BE2C (cell line): ENCODE measurements around the gene SPPL3.
"Not testable (repeated sequence)": the region's sequence is repeated elsewhere in the genome, so short reads cannot be mapped to it uniquely, and the experiment has no call there.

Experiments used
- DNase-seq: peaks from one replicate; pipeline ENCODE4 v3.0.0-alpha.2; 2020
- H3K27me3 ChIP-seq: fragments of 250-450 bp; sonication (Bioruptor Pico); 2 replicates; pipeline ENCODE4 v1.5.1; 2020; ENCODE audit warnings: mild to moderate bottlenecking
- H3K36me3 ChIP-seq: fragments of 250-450 bp; sonication (Bioruptor Pico); 2 replicates; pipeline ENCODE4 v1.5.1; 2020; ENCODE audit warnings: mild to moderate bottlenecking
- H3K4me1 ChIP-seq: fragments of 250-450 bp; sonication (Bioruptor Pico); 2 replicates; pipeline ENCODE4 v1.5.1; 2020
- H3K4me3 ChIP-seq: 2 replicates; pipeline ENCODE4 v1.5.1; 2011; ENCODE audit warnings: low read depth, low read length
- H3K9me3 ChIP-seq: fragments of 250-450 bp; sonication (Bioruptor Pico); 2 replicates; pipeline ENCODE4 v1.5.1; 2020
- TF ChIP-seq, protein P1 (sequence below): IDR thresholded peaks from 2 replicates; pipeline ENCODE4 v1.5.1; 2012; ENCODE audit warnings: mild to moderate bottlenecking, low read depth, low read length

SPPL3 gene

DNA sequence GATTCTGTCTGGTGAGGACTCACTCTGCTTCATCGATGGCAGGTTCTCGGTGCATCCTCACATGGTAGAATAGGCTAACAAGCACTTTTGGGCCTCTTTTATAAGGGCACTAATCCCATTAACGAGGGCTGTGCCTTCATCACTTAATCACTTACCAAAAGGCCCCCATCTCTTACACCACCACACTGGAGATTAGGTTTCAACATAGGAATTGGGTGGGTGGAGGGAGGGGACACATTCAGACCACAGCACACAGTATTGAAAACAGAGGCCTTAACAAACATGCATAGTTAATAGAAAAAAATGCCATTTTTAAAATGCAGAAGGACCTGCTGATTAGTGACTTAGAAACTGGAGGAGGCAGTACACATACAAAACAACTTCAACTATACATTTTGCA lies 61.6 kb downstream of the SPPL3 start:
- Histone ChIP-seq H3K9me3 (no peaks in the 10 kb centered on the region), H3K4me3 (no peak overlapping the region), H3K36me3 (no peaks in the 10 kb centered on the region), H3K4me1 (peaks cover 3% of the 10 kb centered on the region), H3K27me3 (no peaks in the 10 kb centered on the region)
- TF ChIP-seq, protein P1, sequence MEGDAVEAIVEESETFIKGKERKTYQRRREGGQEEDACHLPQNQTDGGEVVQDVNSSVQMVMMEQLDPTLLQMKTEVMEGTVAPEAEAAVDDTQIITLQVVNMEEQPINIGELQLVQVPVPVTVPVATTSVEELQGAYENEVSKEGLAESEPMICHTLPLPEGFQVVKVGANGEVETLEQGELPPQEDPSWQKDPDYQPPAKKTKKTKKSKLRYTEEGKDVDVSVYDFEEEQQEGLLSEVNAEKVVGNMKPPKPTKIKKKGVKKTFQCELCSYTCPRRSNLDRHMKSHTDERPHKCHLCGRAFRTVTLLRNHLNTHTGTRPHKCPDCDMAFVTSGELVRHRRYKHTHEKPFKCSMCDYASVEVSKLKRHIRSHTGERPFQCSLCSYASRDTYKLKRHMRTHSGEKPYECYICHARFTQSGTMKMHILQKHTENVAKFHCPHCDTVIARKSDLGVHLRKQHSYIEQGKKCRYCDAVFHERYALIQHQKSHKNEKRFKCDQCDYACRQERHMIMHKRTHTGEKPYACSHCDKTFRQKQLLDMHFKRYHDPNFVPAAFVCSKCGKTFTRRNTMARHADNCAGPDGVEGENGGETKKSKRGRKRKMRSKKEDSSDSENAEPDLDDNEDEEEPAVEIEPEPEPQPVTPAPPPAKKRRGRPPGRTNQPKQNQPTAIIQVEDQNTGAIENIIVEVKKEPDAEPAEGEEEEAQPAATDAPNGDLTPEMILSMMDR = no peak
- DNase-seq = no peak

DNA sequence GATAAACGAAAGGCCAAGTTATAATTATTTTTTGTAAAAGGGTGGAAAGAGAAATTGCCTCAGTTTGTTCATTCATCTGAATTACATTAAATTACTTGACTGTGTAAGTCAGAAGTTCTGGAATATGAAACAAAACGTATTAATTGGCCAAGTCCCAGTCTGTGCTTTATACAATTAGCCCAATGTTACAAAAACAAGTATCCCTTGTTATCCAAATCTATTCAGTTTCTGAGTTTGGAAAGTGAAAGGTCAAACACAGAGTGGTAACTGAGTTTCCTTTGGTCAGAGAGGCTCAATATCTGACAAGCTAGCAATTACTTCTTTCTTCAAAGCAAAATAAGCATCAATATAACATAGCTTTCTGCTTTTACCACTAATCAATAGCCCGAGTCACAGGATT lies 62.6 kb downstream of the SPPL3 start:
- TF ChIP-seq, protein P1 = no peak
- H3K36me3 ChIP-seq = no peaks in the 10 kb centered on the region
- DNase-seq = no peak

DNA sequence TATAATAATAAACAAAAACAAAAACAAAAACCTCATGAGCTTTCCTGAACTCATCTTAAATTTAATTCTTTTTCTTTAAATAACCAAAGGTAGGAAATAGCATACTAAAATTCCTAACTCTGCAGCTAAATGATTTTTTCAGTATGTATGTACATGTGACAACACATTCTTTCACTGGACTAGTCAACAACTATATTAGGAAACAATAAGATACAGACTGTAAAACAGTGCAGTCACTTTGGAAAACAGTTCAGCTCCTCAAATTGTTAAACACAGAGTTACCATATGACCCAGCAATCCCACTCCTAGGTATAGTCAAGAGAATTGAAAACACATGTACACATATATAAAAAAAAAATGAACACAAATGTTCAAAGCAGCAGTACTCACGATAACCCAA lies 64.7 kb downstream of the SPPL3 start:
- H3K9me3 ChIP-seq = no peaks in the 10 kb centered on the region
- DNase-seq = no peak
- no peaks in the 10 kb centered on the region for H3K36me3 ChIP-seq
- TF ChIP-seq, protein P1 = no peak
- peaks cover 6% of the 10 kb centered on the region for H3K4me1 ChIP-seq
- no peak overlapping the region for H3K4me3 ChIP-seq
- H3K27me3 ChIP-seq = no peaks in the 10 kb centered on the region

More for the DNA sequence above, 62.6 kb downstream of the SPPL3 start:
- no peaks in the 10 kb centered on the region for H3K27me3 ChIP-seq
- H3K9me3 ChIP-seq = no peaks in the 10 kb centered on the region
- H3K4me1 ChIP-seq = peaks cover 6% of the 10 kb centered on the region
- no peak overlapping the region for H3K4me3 ChIP-seq

DNA sequence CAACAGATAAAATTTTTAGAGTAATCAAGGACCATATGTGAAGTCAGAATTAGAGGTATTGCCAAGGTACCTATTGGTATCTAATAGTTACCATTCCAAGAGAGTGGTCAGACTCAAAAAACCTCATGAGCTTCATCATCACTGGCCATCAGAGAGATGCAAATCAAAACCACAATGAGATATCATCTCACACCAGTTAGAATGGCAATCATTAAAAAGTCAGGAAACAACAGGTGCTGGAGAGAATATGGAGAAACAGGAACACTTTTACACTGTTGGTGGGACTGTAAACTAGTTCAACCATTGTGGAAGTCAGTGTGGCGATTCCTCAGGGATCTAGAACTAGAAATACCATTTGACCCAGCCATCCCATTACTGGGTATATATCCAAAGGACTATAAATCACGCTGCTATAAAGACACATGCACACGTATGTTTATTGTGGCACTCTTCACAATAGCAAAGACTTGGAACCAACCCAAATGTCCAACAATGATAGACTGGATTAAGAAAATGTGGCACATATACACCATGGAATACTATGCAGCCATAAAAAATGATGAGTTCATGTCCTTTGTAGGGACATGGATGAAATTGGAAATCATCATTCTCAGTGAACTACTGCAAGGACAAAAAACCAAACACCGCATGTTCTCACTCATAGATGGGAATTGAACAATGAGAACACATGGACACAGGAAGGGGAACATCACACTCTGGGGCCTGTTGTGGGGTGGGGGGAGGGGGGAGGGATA lies 65.4 kb downstream of the SPPL3 start:
- H3K4me3 ChIP-seq, H3K36me3 ChIP-seq, H3K9me3 ChIP-seq, H3K27me3 ChIP-seq, H3K4me1 ChIP-seq, DNase-seq: not testable (repeated sequence)

DNA sequence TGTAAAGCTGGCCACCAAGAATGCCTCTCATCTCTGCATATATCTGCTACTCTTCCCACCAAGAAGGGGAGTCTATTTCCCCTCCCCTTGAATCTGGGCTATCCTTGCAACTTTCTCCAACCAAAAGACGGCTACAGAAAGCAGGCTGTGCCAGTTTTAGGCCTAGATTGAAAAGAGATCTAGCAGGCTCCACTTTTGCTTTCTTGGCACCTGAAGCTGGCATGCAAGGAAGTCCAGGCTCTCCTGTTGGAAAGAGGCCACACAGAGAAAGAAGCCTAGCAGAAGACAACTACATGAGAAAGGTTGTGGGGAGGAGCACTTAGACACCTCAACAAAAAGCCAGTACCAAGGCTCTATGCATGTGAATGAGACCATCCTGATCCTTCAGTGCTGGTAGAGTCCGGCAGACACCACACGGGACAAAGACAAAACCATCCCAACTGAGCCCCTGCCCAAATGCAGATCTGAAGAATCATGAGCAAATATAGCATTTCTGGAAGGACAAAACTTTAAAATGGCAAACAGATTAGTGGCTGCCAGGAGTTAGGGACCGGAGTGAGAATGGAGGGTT lies 68.0 kb downstream of the SPPL3 start:
- Histone ChIP-seq H3K27me3 (no peaks in the 10 kb centered on the region), H3K4me3 (no peak overlapping the region), H3K36me3 (no peaks in the 10 kb centered on the region), H3K4me1 (peaks cover 10% of the 10 kb centered on the region), H3K9me3 (no peaks in the 10 kb centered on the region)
- TF ChIP-seq, protein P1 = no peak
- DNase-seq = no peak

DNA sequence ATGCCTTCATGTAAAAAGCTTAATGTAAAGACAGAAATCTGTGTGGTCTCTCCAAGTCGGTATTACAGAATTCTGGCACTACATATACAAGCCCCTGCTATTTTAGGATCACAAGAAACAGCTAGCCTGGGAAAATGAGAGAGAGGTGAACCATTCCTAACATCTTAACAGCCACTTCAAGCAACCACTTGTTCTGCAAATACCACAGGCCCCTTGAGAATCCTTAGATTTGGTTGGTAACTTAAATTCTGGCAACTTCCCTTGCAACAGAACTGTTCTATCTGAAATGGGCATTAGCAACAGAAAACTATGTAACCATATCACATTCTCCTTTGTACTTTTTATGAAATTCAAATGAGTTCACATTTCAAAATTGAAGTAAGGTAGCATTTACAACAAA lies 68.5 kb downstream of the SPPL3 start:
- no peak for DNase-seq
- H3K4me1 ChIP-seq = peaks cover 14% of the 10 kb centered on the region
- TF ChIP-seq, protein P1 = no peak
- no peaks in the 10 kb centered on the region for H3K36me3 ChIP-seq
- H3K9me3 ChIP-seq = no peaks in the 10 kb centered on the region
- H3K4me3 ChIP-seq = no peak overlapping the region
- no peaks in the 10 kb centered on the region for H3K27me3 ChIP-seq
